DOHH2 (cell line): ENCODE measurements around the gene RAP1GAP.

Experiments
- H3F3A ChIP-seq: fragments of 200-600 bp; sonication (generic), shearing (Covaris generic); 2 replicates; pipeline ENCODE4 v1.6.0; 2016; ENCODE audit warnings: antibody characterized with exemption, mild to moderate bottlenecking; ENCODE audit not compliant: control insufficient read depth, insufficient read depth
- H3K27ac ChIP-seq: fragments of 200-600 bp; sonication (generic); 2 replicates; pipeline ENCODE4 v1.5.1; 2014; ENCODE audit warnings: low read depth, mild to moderate bottlenecking, low read length, moderate library complexity
- H3K27me3 ChIP-seq: fragments of 200-600 bp; sonication (generic); 2 replicates; pipeline ENCODE4 v1.6.1; 2014; ENCODE audit warnings: mild to moderate bottlenecking, low read length, mixed read lengths; ENCODE audit not compliant: control insufficient read depth
- H3K36me3 ChIP-seq: fragments of 200-600 bp; sonication (generic); 2 replicates; pipeline ENCODE4 v1.6.1; 2014; ENCODE audit warnings: mild to moderate bottlenecking, low read length, moderate library complexity, mixed read lengths; ENCODE audit not compliant: control insufficient read depth
- H3K4me1 ChIP-seq: fragments of 200-600 bp; sonication (generic); 2 replicates; pipeline ENCODE4 v1.6.1; 2014; ENCODE audit warnings: mild to moderate bottlenecking, low read length, mixed read lengths; ENCODE audit not compliant: control insufficient read depth
- H3K4me2 ChIP-seq: fragments of 200-600 bp; sonication (generic); 2 replicates; pipeline ENCODE4 v1.6.0; 2014; ENCODE audit warnings: mild to moderate bottlenecking, low read length, moderate library complexity
- H3K4me3 ChIP-seq: fragments of 200-600 bp; sonication (generic); 2 replicates; pipeline ENCODE4 v1.5.1; 2014; ENCODE audit warnings: mild to moderate bottlenecking, low read length, mixed read lengths
- H3K79me2 ChIP-seq: fragments of 200-600 bp; sonication (generic); 2 replicates; pipeline ENCODE4 v1.6.1; 2014; ENCODE audit warnings: mild to moderate bottlenecking, low read length, mixed read lengths; ENCODE audit not compliant: control insufficient read depth
- H3K9me2 ChIP-seq: fragments of 200-600 bp; sonication (generic); replicated peaks from 2 replicates; pipeline ENCODE4 v1.6.1; 2014; ENCODE audit warnings: mild to moderate bottlenecking, low read length, mixed read lengths; ENCODE audit not compliant: control insufficient read depth
- H3K9me3 ChIP-seq: fragments of 200-600 bp; sonication (generic); 2 replicates; pipeline ENCODE4 v1.6.1; 2014; ENCODE audit warnings: antibody characterized with exemption, low read length, mixed read lengths; ENCODE audit not compliant: control insufficient read depth, insufficient read depth
- H4K20me1 ChIP-seq: fragments of 200-600 bp; sonication (generic); 2 replicates; pipeline ENCODE4 v1.6.0; 2014; ENCODE audit warnings: low read depth, mild to moderate bottlenecking, antibody characterized with exemption, low read length, moderate library complexity; ENCODE audit not compliant: control insufficient read depth, insufficient read depth
- CTCF ChIP-seq: fragments of 200-600 bp; sonication (generic); IDR thresholded peaks from one replicate; pipeline ENCODE4 v1.5.1; 2014; ENCODE audit warnings: antibody characterized with exemption, mild to moderate bottlenecking, low read depth, low read length; ENCODE audit not compliant: poor library complexity, severe bottlenecking
- EZH2phosphoT487 ChIP-seq: fragments of 200-600 bp; sonication (generic); IDR thresholded peaks from 2 replicates; pipeline ENCODE4 v1.6.1; 2017; ENCODE audit warnings: borderline replicate concordance, mild to moderate bottlenecking, antibody characterized with exemption, low read length, moderate library complexity, mixed read lengths

RAP1GAP gene

GRCh38 chr1:21563971-21564370 lies 105.2 kb downstream of the RAP1GAP start:
- Histone ChIP-seq H3K4me1 (no peaks in the 10 kb centered on the region), H4K20me1 (no peaks in the 10 kb centered on the region), H3K9me3 (no peaks in the 10 kb centered on the region), H3K4me2 (no peak overlapping the region), H3K27ac (no peak overlapping the region), H3K4me3 (no peak overlapping the region), H3K27me3 (peaks cover 5% of the 10 kb centered on the region; the same call in 1 of the 2 replicates), H3K36me3 (no peaks in the 10 kb centered on the region), H3K79me2 (no peaks in the 10 kb centered on the region), H3F3A (no peaks in the 10 kb centered on the region), H3K9me2 (no peaks in the 10 kb centered on the region)
- no peak for TF ChIP-seq EZH2phosphoT487
- TF ChIP-seq CTCF: no peak

GRCh38 chr1:21562896-21563295 lies 106.3 kb downstream of the RAP1GAP start:
- H3K4me2 ChIP-seq: no peak overlapping the region
- no peak for TF ChIP-seq CTCF
- no peak for TF ChIP-seq EZH2phosphoT487
- no peak overlapping the region for H3K27ac ChIP-seq
- no peaks in the 10 kb centered on the region for H3F3A ChIP-seq
- H3K9me3 ChIP-seq: no peaks in the 10 kb centered on the region
- H3K36me3 ChIP-seq: no peaks in the 10 kb centered on the region
- H3K9me2 ChIP-seq: no peaks in the 10 kb centered on the region
- H3K27me3 ChIP-seq: peaks cover 5% of the 10 kb centered on the region; the same call in 1 of the 2 replicates
- no peak overlapping the region for H3K4me3 ChIP-seq
- H3K4me1 ChIP-seq: no peaks in the 10 kb centered on the region
- H3K79me2 ChIP-seq: no peaks in the 10 kb centered on the region
- H4K20me1 ChIP-seq: no peaks in the 10 kb centered on the region

GRCh38 chr1:21560916-21561638 lies 108.1 kb downstream of the RAP1GAP start:
- no peaks in the 10 kb centered on the region for H3K79me2 ChIP-seq
- no peaks in the 10 kb centered on the region for H3K9me3 ChIP-seq
- peaks cover 2% of the 10 kb centered on the region; the same call in 1 of the 2 replicates for H3K27me3 ChIP-seq
- no peaks in the 10 kb centered on the region for H3K9me2 ChIP-seq
- no peaks in the 10 kb centered on the region for H3K36me3 ChIP-seq
- H4K20me1 ChIP-seq: no peaks in the 10 kb centered on the region
- H3F3A ChIP-seq: no peaks in the 10 kb centered on the region
- no peaks in the 10 kb centered on the region for H3K4me1 ChIP-seq
- no peak overlapping the region for H3K4me3 ChIP-seq
- no peak overlapping the region for H3K27ac ChIP-seq
- TF ChIP-seq EZH2phosphoT487 (no peak), CTCF (no peak)
- H3K4me2 ChIP-seq: no peak overlapping the region
